A673 (cell line): ENCODE results near the gene NCAM2.

Experiments used
- CTCF ChIP-seq: fragments of 300-800, 200-600 bp; sonication (generic); conservative IDR thresholded peaks from 2 replicates; pipeline ENCODE4 v1.5.1; 2017; ENCODE audit warnings: low read depth, mild to moderate bottlenecking, antibody characterized with exemption, low read length, moderate library complexity, mixed read lengths
- EZH2 ChIP-seq: fragments of 200-600 bp; sonication (generic); IDR thresholded peaks from 2 replicates; pipeline ENCODE4 v1.6.1; 2017; ENCODE audit warnings: borderline replicate concordance, low read depth, mild to moderate bottlenecking, mixed read lengths, antibody characterized with exemption, low read length; ENCODE audit not compliant: poor library complexity, severe bottlenecking

- TF ChIP-seq CTCF, result peak; percentile 61
- no peak for TF ChIP-seq EZH2
These were observed 103.7 kb downstream of the NCAM2 start for GRCh38 chr21:21101911-21102310.
